Measurements from ENCODE around the gene IL1RAPL1.

The IL1RAPL1 gene

DNA sequence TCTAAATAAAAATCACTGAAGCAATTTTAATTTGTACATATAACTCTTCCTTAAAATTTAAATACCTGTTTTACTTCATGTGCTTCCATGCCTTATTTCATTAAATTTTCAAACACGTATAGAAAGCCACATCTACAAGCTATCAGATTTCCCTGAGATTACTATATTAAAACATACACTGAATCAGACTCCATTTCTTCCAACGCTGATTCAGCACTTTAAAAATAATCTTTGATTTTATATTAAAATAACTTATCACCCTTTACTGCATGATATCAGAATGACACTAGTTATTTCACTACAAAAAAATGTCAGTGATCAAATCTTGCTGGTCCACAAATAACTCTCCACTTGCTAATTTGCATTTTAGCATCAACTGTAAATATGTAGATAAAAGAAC lies 550.8 kb downstream of the IL1RAPL1 start:
- DNase-seq = no peak

DNA sequence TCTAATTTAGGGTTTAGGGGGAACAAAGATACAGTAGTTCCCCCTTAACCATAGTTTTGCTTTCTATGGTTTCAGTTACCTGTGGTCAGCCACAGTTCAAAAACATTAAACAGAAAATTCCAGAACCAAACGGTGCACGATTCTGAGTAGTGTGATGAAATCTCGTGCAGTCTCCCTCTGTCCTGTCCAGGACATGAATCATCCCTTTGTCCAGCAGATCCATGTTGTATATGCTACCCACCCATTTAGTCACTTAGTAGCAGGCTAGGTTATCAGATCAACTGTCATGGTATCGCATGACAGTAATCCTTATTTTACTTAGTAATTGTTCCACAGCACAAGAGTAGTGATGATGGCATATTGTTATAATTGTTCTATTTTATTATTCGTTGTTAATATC lies 556.1 kb downstream of the IL1RAPL1 start:
- DNase-seq = no peak

GRCh38 chrX:29143756-29144155 lies 556.5 kb downstream of the IL1RAPL1 start:
- DNase-seq = no peak

DNA sequence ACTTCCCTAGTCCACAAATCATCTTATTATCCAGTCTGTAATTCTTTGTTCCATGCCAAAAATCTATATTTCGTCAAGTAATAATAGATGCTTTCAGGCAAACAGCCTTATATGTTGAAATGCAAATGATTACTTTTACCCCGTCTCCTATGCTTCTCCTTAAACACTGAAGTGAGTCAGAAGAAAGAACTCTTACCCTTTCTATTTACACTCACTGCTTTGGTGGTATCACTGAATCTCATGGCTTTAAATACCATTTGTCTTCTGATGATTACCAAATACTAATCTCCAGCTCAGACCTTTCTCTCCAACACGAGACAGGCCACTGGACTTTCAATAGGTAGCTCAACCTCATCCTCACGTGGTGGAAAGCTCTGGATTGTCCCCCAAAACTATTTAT lies 558.1 kb downstream of the IL1RAPL1 start:
- no peak for DNase-seq

DNA sequence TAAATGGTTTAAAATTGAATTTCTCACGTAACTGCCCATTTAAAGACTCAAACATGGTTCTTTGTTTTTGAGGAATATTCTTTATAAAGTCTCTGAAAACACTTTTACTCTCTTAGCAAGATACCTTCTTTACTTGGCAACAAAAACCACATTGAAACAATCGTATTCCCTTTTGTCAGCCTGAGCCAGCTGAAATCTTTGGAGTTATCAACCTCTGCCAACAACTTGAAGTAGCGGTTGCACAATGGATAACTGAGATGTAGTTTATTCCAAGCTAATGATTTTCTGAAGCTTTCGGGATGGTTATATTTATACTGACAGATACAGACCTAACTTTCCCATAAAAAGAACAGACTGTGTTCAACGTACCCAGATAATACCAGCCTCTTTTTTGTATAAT lies 561.3 kb downstream of the IL1RAPL1 start:
- DNase-seq = no peak

GRCh38 chrX:29155286-29155685 lies 568.0 kb downstream of the IL1RAPL1 start:
- DNase-seq = no peak

DNA sequence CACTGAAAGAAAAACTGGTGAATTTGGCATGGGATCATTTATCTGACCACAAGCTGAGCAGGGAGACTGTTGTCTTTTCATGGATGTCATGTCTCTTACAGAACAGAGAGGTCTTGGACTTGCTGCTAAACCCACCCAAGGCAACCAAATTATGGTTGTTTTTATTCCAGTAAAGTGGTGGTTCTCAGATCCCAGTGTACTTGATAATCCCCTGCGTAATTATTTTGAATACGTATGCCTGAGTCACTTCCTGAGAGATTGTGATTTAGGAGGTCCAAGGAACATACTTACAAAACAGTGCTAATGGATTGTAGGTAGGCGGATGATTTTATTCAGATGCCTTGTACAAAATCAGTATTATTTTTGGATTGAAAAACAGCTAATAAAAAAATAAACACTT lies 585.6 kb downstream of the IL1RAPL1 start:
- DNase-seq = no peak

DNA sequence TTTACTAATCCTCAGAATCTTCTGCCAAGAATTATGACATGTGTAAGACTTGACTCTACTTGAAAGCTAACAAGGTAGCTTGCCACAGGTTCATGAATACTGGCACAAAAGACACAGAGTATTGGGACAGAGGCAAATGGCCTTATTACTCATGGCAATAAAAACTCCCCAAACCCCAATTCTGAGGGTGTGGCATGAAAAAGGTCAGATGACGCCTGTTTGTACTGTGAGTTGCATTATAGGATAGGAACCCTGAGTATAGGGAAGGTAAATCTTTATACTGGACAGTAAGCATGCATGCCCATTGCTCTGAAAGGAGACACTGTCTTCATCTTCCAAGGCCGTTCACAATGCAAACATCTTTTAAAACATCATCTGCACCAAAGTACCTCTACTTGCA lies 600.0 kb downstream of the IL1RAPL1 start:
- DNase-seq = no peak

DNA sequence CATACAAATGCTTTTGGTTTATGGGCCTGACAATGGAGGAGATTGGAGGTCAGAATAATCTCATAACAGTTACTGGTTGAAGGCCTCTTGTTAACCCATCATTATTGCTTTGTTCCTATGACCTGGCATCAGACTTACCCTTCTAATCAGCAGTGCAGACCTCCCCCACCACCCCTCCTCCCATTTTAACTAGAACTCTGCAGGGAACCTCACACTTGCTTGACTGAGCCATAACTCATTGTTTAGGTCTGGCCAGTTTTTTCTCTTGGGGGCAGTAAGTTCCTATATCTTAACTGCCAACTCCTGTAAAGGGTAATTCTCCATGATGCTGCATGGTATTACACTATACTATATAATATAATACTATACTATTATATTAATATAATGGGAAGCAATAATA lies 609.3 kb downstream of the IL1RAPL1 start:
- DNase-seq = no peak

GRCh38 chrX:29215251-29215650 lies 628.0 kb downstream of the IL1RAPL1 start:
- no peak for DNase-seq

- DNase-seq = no peak
Observed at GRCh38 chrX:29225670-29226069, 638.4 kb downstream of the IL1RAPL1 start.

- no peak for DNase-seq
Observed at GRCh38 chrX:29229802-29230201, 642.6 kb downstream of the IL1RAPL1 start.

- no peak for DNase-seq
Observed at GRCh38 chrX:29231800-29232199, 644.6 kb downstream of the IL1RAPL1 start.

DNA sequence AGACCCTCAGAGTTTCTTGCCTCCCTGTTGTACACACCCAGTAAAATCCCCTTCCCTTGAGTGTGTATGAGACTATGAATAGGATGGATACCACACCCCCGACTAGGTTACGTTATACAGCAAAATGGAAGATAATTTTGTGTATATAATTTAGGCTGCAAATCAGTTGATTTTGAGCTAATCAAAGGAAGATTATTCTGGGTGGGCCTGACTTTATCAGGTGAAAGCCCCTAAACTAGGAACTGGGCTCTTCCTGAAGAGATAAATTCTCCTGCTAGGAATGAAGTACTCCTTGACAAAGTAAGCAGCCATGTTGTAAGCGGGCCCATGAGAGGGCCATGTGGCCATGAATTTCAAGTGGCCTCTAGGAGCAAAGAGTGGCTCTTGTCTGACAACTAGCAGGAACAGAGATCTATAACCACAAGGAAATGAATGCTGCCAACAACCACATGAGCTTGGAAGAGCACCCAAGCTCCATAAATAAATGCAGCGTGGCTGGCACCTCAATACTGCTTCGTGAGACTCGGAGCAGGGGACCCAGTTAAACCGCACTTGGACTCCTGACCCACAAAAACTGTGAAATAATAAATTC lies 646.4 kb downstream of the IL1RAPL1 start:
- DNase-seq = no peak

- DNase-seq = no peak
Observed at GRCh38 chrX:29237972-29238371, 650.7 kb downstream of the IL1RAPL1 start.

GRCh38 chrX:29241809-29242208 lies 654.6 kb downstream of the IL1RAPL1 start:
- no peak for DNase-seq

- no peak for DNase-seq
Observed at GRCh38 chrX:29242856-29243255, 655.6 kb downstream of the IL1RAPL1 start.

- DNase-seq = no peak
Observed at GRCh38 chrX:29243942-29244341, 656.7 kb downstream of the IL1RAPL1 start.

DNA sequence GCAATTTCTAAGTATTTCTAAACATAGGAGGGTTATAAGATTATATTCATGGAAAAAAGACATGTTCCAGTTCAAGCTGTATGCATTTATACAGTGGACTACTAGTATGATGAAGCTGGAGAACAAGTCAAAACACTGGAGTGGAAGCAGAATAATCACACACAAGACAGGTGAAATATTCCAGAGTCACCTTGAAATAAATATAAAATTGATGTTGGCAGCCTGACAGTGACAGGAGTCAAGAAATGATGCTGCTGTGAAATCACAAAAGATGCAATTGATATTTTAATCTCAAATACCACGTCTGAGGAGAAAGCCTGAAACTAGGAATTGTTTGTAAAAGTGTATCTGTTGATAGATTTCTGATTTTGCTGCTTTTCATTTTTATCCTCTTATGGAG lies 667.3 kb downstream of the IL1RAPL1 start:
- DNase-seq = no peak

- no peak for DNase-seq
Observed at GRCh38 chrX:29257521-29257920, 670.3 kb downstream of the IL1RAPL1 start.

DNA sequence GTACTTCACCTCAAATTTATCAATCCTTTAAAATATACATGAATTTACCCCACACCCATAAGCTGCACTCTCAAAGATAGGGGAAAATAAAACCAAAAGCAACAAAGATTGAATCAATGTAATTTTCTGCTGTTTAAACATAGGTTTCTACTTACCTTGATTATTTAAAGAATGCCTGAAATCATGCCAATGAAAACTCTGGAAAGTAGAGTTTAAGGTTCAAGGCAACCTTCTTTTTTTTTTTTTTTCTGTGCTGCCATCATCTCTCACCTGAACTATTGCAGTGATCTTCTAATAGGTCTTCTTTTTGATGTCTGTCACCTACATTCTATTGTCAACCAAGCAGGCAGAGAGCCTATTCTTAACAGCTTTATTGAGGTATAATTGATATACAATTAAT lies 682.1 kb downstream of the IL1RAPL1 start:
- no peak for DNase-seq

DNA sequence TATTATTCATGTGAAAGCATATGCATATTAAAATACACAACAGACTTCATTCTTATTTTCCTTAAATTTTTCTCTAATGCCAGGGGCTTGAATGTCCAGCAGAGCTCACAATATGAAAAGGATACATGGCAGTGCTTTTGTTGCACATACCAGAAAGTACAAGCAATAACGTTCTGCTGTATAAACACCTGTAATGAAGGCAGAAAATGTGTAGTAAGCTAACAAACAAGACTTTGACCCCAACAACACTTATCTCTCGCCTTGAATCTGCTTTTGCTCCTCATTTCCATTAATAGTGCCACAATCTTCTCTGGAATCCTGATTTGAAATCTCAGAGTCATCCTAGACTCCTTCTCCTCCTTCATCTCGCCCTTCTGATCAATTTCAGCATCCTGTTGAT lies 687.3 kb downstream of the IL1RAPL1 start:
- DNase-seq = no peak

- DNase-seq = no peak
Observed at GRCh38 chrX:29275928-29276327, 688.7 kb downstream of the IL1RAPL1 start.

DNA sequence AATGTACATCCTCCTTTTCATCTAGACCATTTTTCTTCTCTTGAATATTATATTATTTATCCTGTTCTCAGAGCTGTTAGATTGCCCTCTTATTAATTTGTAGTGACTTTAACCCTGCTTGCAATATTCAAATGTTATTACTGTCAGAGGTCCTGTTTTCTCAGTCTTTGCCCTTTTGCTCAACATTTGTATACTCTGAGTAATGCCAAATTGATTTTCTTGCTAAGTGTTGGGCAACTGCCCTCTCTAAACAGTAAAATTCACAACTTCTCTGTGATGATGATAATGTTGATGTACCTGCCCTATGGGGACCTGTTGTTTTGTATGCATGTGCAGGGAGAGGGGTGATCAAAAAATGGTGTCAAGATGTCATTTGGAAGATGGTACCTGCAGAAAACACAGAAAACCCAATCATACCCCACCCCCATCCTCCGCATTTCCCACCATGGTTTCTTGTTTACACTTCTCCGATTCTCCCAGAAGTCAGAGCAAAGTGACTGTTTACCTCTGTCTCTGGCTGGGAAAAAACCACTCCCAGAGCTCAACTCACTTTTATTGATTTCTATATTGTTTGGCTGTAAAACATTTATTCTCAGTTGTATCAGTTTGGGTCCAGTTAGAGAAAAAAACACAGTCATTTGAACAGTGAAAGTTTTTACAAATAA lies 694.0 kb downstream of the IL1RAPL1 start:
- DNase-seq = no peak

DNA sequence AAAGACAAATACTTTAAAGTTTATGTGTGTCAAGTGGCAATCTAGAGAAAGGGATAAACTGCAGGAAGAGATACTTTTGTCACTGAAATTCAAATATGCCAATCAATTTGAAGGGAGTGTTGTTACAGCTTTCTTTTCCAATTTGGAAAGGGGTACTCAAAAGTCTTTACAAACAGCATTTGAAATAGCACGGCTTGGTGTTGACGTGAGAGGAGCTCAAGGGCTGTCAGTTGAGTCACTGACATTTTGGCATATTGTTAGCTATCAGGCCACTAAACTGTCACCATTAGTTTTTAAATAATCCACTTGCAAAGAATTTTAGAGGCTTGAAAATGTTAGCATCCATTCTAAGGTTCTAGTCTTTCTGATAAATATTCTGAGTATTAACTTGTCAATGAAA lies 698.4 kb downstream of the IL1RAPL1 start:
- no peak for DNase-seq

Data from stimulated activated CD8-positive, alpha-beta memory T cell treated with anti-CD3 and anti-CD28 coated beads, Interleukin-4, amount 100 ng/mL, for 48 hours (primary cell).